Measurements from ENCODE around the gene SCAF11. TPM values are rescaled to one million over a fixed set of nuclear protein-coding genes. Genes with fewer than 3 reads are reported as not detected.
"Not testable (repeated sequence)": the region's sequence is repeated elsewhere in the genome, so short reads cannot be mapped to it uniquely, and the experiment has no call there.

The SCAF11 gene
- total and polyA plus RNA-seq, 10 of the 15 experiments (the other 5 are each of a cell fraction or from before 2014, with no cell fraction given), result 42.0 to 153 (median 100) TPM

- H3K9me3 ChIP-seq (replicated peaks; ENCODE audit: control insufficient read depth, insufficient read depth, low read length); H3K4me1 ChIP-seq (ENCODE audit: control insufficient read depth, insufficient read depth, low read length); H3K36me3 ChIP-seq (ENCODE audit: control insufficient read depth in 2 of 2, insufficient read depth in 2 of 2, low read length in 1 of 2); H3K4me3 ChIP-seq; H3K9ac ChIP-seq (ENCODE audit: control insufficient read depth, insufficient read depth, low read length); POLR2A ChIA-PET; H3K27me3 ChIP-seq (replicated peaks in 1 of 2; ENCODE audit: control insufficient read depth in 2 of 2, insufficient read depth in 2 of 2, low read length in 1 of 2); intact Hi-C loops (cut with micrococcal nuclease; ENCODE audit: unreplicated experiment); H2AFZ ChIP-seq (ENCODE audit: control insufficient read depth, low read depth, low read length); SMC1A ChIA-PET (ENCODE audit: uncharacterized antibody, unreplicated experiment); BruUV-seq (replicated peaks); H3K79me2 ChIP-seq (ENCODE audit: control insufficient read depth, insufficient read depth, low read length); FAIRE-seq; H3K4me2 ChIP-seq (ENCODE audit: control insufficient read depth, insufficient read depth); in situ Hi-C loops (cut with MboI); RAD21 ChIA-PET (ENCODE audit: unreplicated experiment); DNase-seq (ENCODE audit: low read depth, low spot score); ATAC-seq; H4K20me1 ChIP-seq (ENCODE audit: control insufficient read depth, insufficient read depth); H3K27ac ChIP-seq (ENCODE audit: control insufficient read depth, insufficient read depth): not testable (repeated sequence)
- WGBS (ENCODE audit: insufficient coverage, insufficient replicate concordance, low lambda C conversion rate, missing lambda C conversion rate), result 94% methylated on average over 29 of the region's 30 CpGs
- CTCF ChIA-PET, result interaction anchor here (0.7 kb wide), 1 partner anchor 1019 kb away, joined by 3 read pairs; no protein-coding TSS in a partner anchor
Measured at GRCh38 chr12:46000076-46000475, 9.7 kb upstream of the SCAF11 start.

- RAD21 ChIA-PET (ENCODE audit: unreplicated experiment), result interaction anchor here (0.9 kb wide), 1 partner anchor 11 kb away, joined by 3 read pairs; no protein-coding TSS in a partner anchor
- in situ Hi-C loops (cut with MboI) (no loop called here), intact Hi-C loops (cut with micrococcal nuclease; ENCODE audit: unreplicated experiment) (loop anchor here (5.0 kb wide), 5 partner anchors 138 to 452 kb away; no protein-coding TSS in a partner anchor)
- no peak overlapping the region for H3K9ac ChIP-seq (ENCODE audit: control insufficient read depth, insufficient read depth, low read length)
- no peak overlapping the region for H3K4me2 ChIP-seq (ENCODE audit: control insufficient read depth, insufficient read depth)
- no TSS peak for BruUV-seq (replicated peaks)
- H4K20me1 ChIP-seq (ENCODE audit: control insufficient read depth, insufficient read depth), result no peaks in the 10 kb centered on the region
- ATAC-seq, result no peak
- SMC1A ChIA-PET (ENCODE audit: uncharacterized antibody, unreplicated experiment), result no interaction called here
- H3K27ac ChIP-seq (ENCODE audit: control insufficient read depth, insufficient read depth), result no peak overlapping the region
- no peak overlapping the region for H2AFZ ChIP-seq (ENCODE audit: control insufficient read depth, low read depth, low read length)
- FAIRE-seq, result no peak
- H3K79me2 ChIP-seq (ENCODE audit: control insufficient read depth, insufficient read depth, low read length), result peaks cover 12% of the 10 kb centered on the region
- H3K4me1 ChIP-seq (ENCODE audit: control insufficient read depth, insufficient read depth, low read length), result no peaks in the 10 kb centered on the region
- H3K27me3 ChIP-seq (replicated peaks in 1 of 2; ENCODE audit: control insufficient read depth in 2 of 2, insufficient read depth in 2 of 2, low read length in 1 of 2), result no peaks in the 10 kb centered on the region
- no peaks in the 10 kb centered on the region for H3K36me3 ChIP-seq (ENCODE audit: control insufficient read depth in 2 of 2, insufficient read depth in 2 of 2, low read length in 1 of 2)
- DNase-seq (ENCODE audit: low read depth, low spot score), result no peak
- no peak overlapping the region for H3K4me3 ChIP-seq
- CTCF ChIA-PET, result interaction anchor here (0.6 to 1.2 kb wide), 3 partner anchors 8 to 681 kb away, joined by 3 read pairs; no protein-coding TSS in a partner anchor
- WGBS (ENCODE audit: insufficient coverage, insufficient replicate concordance, low lambda C conversion rate, missing lambda C conversion rate), result 78% methylated on average over 2 of the region's 2 CpGs
- H3K9me3 ChIP-seq (replicated peaks; ENCODE audit: control insufficient read depth, insufficient read depth, low read length), result no peaks in the 10 kb centered on the region
- POLR2A ChIA-PET, result no interaction called here
- TF ChIP-seq CREB1 (IDR thresholded peaks at IDR 0.05; ENCODE audit: low read depth) (no peak), KDM1A (IDR thresholded peaks at IDR 0.05; ENCODE audit: borderline replicate concordance) (no peak), ZNF24 (IDR thresholded peaks at IDR 0.05) (no peak), RAD21 (IDR thresholded peaks at IDR 0.05; ENCODE audit: insufficient read depth, low read depth, low read length) (no peak), RBBP5 (conservative IDR thresholded peaks at IDR 0.05) (no peak), KAT2A (conservative IDR thresholded peaks at IDR 0.05; ENCODE audit: control insufficient read depth, low read depth, low read length) (no peak), STAT1 (conservative IDR thresholded peaks at IDR 0.05) (no peak), ZBTB11 (CRISPR knock-in tag; IDR thresholded peaks at IDR 0.05) (no peak), ELK1 (IDR thresholded peaks at IDR 0.05; ENCODE audit: low read depth, low read length) (no peak), SMARCA5 (IDR thresholded peaks at IDR 0.05) (no peak)
Measured at GRCh38 chr12:45994736-45995135, 4.4 kb upstream of the SCAF11 start.
